SK-N-MC (cell line): ENCODE measurements around the gene POU6F1.

Experiments
- DNase-seq: peaks from one replicate; pipeline ENCODE4 v3.0.0-alpha.2; 2011; ENCODE audit warnings: low read depth, low spot score
- H3K27ac ChIP-seq: fragments of 200-600 bp; sonication (generic); 2 replicates; pipeline ENCODE4 v1.5.1; 2016; ENCODE audit warnings: mixed run types
- H3K36me3 ChIP-seq: fragments of 200-600 bp; sonication (generic); 2 replicates; pipeline ENCODE4 v1.6.1; 2017; ENCODE audit warnings: antibody characterized with exemption, low read length, mixed read lengths; ENCODE audit not compliant: insufficient read depth
- H3K4me3 ChIP-seq: fragments of 200-600 bp; sonication (generic); 2 replicates; pipeline ENCODE4 v1.5.1; 2016
- H3K9ac ChIP-seq: fragments of 200-600 bp; sonication (generic); 2 replicates; pipeline ENCODE4 v1.8.0; 2017; ENCODE audit warnings: mixed run types, mixed read lengths; ENCODE audit not compliant: insufficient read length
- H3K9me3 ChIP-seq: fragments of 200-600 bp; sonication (generic); 2 replicates; pipeline ENCODE4 v1.6.1; 2017; ENCODE audit warnings: low read depth, mild to moderate bottlenecking, antibody characterized with exemption, low read length, moderate library complexity, mixed read lengths
- EZH2 ChIP-seq: fragments of 200-600 bp; sonication (generic); IDR thresholded peaks from one replicate; pipeline ENCODE4 v1.6.1; 2017; ENCODE audit warnings: antibody characterized with exemption
- FOXP2 ChIP-seq: optimal IDR thresholded peaks from 2 replicates; pipeline ENCODE3; 2011; ENCODE audit warnings: mild to moderate bottlenecking, moderate library complexity; ENCODE audit not compliant: insufficient read depth; ENCODE audit errors: extremely low read length, control extremely low read depth
- POLR2AphosphoS5 ChIP-seq: IDR thresholded peaks from 2 replicates; pipeline ENCODE4 v1.6.1; 2012; ENCODE audit warnings: mild to moderate bottlenecking, low read depth, low read length, borderline replicate concordance

The POU6F1 gene

GRCh38 chr12:51139292-51139844, 78.5 kb downstream of the POU6F1 start:
- no peaks in the 10 kb centered on the region for H3K36me3 ChIP-seq
- no peak overlapping the region for H3K9ac ChIP-seq
- no peak overlapping the region for H3K4me3 ChIP-seq
- H3K9me3 ChIP-seq, result no peaks in the 10 kb centered on the region
- TF ChIP-seq EZH2 (no peak), POLR2AphosphoS5 (no peak), FOXP2 (no peak)
- no peak overlapping the region for H3K27ac ChIP-seq
- no peak for DNase-seq
